Ascending aorta (tissue), 2 donors: ENCODE data around the gene ASF1B. TPM values are rescaled to one million over a fixed set of nuclear protein-coding genes. Genes with fewer than 3 reads are reported as not detected.
"Not testable (repeated sequence)": the region's sequence is repeated elsewhere in the genome, so short reads cannot be mapped to it uniquely, and the experiment has no call there.

Source experiments
- DNase-seq, 2 donors: peaks; one replicate each; pipeline ENCODE4 v3.0.0-alpha.2; 2019; ENCODE audit warnings: low spot score in 2 of 2
- H3K27ac ChIP-seq, 2 donors: fragments of 200-600 bp; sonication (generic); one replicate each; pipeline ENCODE4 v1.5.1; 2016 to 2017; ENCODE audit warnings: mild to moderate bottlenecking in 1 of 2
- H3K27me3 ChIP-seq: fragments of 200-600 bp; sonication (generic); one replicate; pipeline ENCODE4 v1.5.1; 2017
- H3K36me3 ChIP-seq, 2 donors: fragments of 200-600 bp; sonication (generic); one replicate each; pipeline ENCODE4 v1.5.1; 2016
- H3K4me1 ChIP-seq, 2 donors: fragments of 200-600 bp; sonication (generic); one replicate each; pipeline ENCODE4 v1.5.1; 2016 to 2017; ENCODE audit warnings: mild to moderate bottlenecking in 1 of 2
- H3K4me3 ChIP-seq, 2 donors: fragments of 200-600 bp; sonication (generic); one replicate each; pipeline ENCODE4 v1.5.1; 2016 to 2017; ENCODE audit warnings: mild to moderate bottlenecking in 1 of 2
- H3K9me3 ChIP-seq, 2 donors: fragments of 200-600 bp; sonication (generic); one replicate each; pipeline ENCODE4 v1.5.1; 2016
- intact Hi-C: fragments of 100-400 bp; cut with DNase I; formaldehyde crosslinking; loops from one replicate; pipeline ENCODE4 v1.15.1; 2023
- total RNA-seq: library from RNA; depleted of rRNA; stranded (reverse); fragments of >200 nt; gene quantifications from one replicate; pipeline ENCODE4 v1.1.0, GENCODE V29; 2016
- TF ChIP-seq, protein P1 (sequence below), 3 experiments: fragments of 200-600 bp in 2 of 3; fragments of 450-650 bp in 1 of 3; sonication (generic) in 2 of 3; IDR thresholded peaks; one replicate each; pipeline ENCODE4 v1.5.1; 2016 to 2019; ENCODE audit warnings: antibody characterized with exemption in 3 of 3, mild to moderate bottlenecking in 1 of 3, moderate library complexity in 1 of 3

ASF1B gene
- 7.8 TPM for total RNA-seq

GRCh38 chr19:14136509-14137281 lies at the start of gene ASF1B:
ASF1B (minus strand) TSS chr19:14136589; CDS start chr19:14136456, 133 bp downstream.
- Histone ChIP-seq H3K27ac (peak within 1 kb of the TSS; percentile 98), H3K9me3 (no peaks in the 10 kb centered on the region), H3K4me3 (peak within 1 kb of the TSS; percentile 76 to 85), H3K36me3 (no peaks in the 10 kb centered on the region), H3K4me1 (peaks cover 11 to 21% of the 10 kb centered on the region in 2 donors), H3K27me3 (no peaks in the 10 kb centered on the region)
- intact Hi-C loops = loop anchor here (1.0 to 5.0 kb wide), 11 partner anchors 18 to 393 kb away; partner anchors contain the start of genes ADGRL1, DDX39A, RFX1 and TECR
- TF ChIP-seq, protein P1, sequence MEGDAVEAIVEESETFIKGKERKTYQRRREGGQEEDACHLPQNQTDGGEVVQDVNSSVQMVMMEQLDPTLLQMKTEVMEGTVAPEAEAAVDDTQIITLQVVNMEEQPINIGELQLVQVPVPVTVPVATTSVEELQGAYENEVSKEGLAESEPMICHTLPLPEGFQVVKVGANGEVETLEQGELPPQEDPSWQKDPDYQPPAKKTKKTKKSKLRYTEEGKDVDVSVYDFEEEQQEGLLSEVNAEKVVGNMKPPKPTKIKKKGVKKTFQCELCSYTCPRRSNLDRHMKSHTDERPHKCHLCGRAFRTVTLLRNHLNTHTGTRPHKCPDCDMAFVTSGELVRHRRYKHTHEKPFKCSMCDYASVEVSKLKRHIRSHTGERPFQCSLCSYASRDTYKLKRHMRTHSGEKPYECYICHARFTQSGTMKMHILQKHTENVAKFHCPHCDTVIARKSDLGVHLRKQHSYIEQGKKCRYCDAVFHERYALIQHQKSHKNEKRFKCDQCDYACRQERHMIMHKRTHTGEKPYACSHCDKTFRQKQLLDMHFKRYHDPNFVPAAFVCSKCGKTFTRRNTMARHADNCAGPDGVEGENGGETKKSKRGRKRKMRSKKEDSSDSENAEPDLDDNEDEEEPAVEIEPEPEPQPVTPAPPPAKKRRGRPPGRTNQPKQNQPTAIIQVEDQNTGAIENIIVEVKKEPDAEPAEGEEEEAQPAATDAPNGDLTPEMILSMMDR (IDR thresholded peaks at IDR 0.05) = peak; percentile 86 to 91 (median 86)
- peak; percentile 98 to 99 for DNase-seq

- H3K27me3 ChIP-seq, intact Hi-C loops, H3K4me1 ChIP-seq, DNase-seq, H3K36me3 ChIP-seq, H3K4me3 ChIP-seq, H3K27ac ChIP-seq, H3K9me3 ChIP-seq: not testable (repeated sequence)
These were observed 49.3 kb upstream of the ASF1B start for GRCh38 chr19:14185691-14186090.

GRCh38 chr19:14185158-14185557 lies 48.8 kb upstream of the ASF1B start:
- no peak for DNase-seq
- Histone ChIP-seq H3K9me3 (no peaks in the 10 kb centered on the region), H3K27ac (no peak overlapping the region), H3K36me3 (no peaks in the 10 kb centered on the region), H3K27me3 (no peaks in the 10 kb centered on the region), H3K4me1 (no peaks in the 10 kb centered on the region), H3K4me3 (no peak overlapping the region)
- TF ChIP-seq, protein P1 (IDR thresholded peaks at IDR 0.05) = no peak
- intact Hi-C loops = no loop called here

GRCh38 chr19:14183741-14184350 lies 47.5 kb upstream of the ASF1B start:
- Histone ChIP-seq H3K27ac (no peak overlapping the region), H3K4me1 (no peaks in the 10 kb centered on the region), H3K36me3 (no peaks in the 10 kb centered on the region), H3K9me3 (no peaks in the 10 kb centered on the region), H3K4me3 (no peak overlapping the region), H3K27me3 (no peaks in the 10 kb centered on the region)
- DNase-seq = no peak
- intact Hi-C loops = no loop called here
- TF ChIP-seq, protein P1 (IDR thresholded peaks at IDR 0.05) = no peak

DNA sequence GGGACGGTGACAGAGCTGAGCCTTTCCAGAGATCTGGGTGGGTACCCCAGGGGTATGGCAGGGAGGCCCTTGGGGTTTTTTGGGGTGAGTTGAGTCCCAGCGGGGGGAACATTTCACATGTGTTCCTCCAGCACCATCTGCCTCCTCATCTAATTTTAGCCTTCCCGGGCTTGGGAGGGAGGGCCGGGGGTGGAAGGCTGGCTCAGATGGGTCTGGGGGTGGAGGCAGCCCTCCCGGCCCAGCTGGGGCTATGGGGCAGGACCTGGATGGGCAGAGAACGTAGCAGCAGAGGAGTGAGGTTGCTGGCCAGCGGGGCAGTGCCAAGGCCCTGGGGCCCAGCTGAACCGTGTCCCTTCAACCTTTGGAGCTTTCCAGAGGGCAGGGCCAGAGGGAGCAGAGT lies 46.1 kb upstream of the ASF1B start:
- no peaks in the 10 kb centered on the region for H3K27me3 ChIP-seq
- DNase-seq = no peak
- no peak overlapping the region for H3K4me3 ChIP-seq
- TF ChIP-seq, protein P1 (IDR thresholded peaks at IDR 0.05) = no peak
- no peak overlapping the region for H3K27ac ChIP-seq
- no peaks in the 10 kb centered on the region for H3K4me1 ChIP-seq
- intact Hi-C loops = no loop called here
- peaks cover 0 to under 1% of the 10 kb centered on the region in 2 donors for H3K36me3 ChIP-seq
- no peaks in the 10 kb centered on the region for H3K9me3 ChIP-seq

- H3K27ac ChIP-seq = no peak overlapping the region
- intact Hi-C loops = no loop called here
- no peaks in the 10 kb centered on the region for H3K9me3 ChIP-seq
- no peaks in the 10 kb centered on the region for H3K4me1 ChIP-seq
- DNase-seq = no peak
- no peaks in the 10 kb centered on the region for H3K27me3 ChIP-seq
- H3K4me3 ChIP-seq = no peak overlapping the region
- H3K36me3 ChIP-seq = peaks cover 0 to 6% of the 10 kb centered on the region in 2 donors
- TF ChIP-seq, protein P1 (IDR thresholded peaks at IDR 0.05) = no peak
These were observed 45.5 kb upstream of the ASF1B start for GRCh38 chr19:14181906-14182305.

- H3K4me3 ChIP-seq, H3K36me3 ChIP-seq, H3K4me1 ChIP-seq, intact Hi-C loops, H3K27me3 ChIP-seq, H3K9me3 ChIP-seq, DNase-seq, H3K27ac ChIP-seq: not testable (repeated sequence)
These were observed 44.8 kb upstream of the ASF1B start for GRCh38 chr19:14181199-14181598.
